HG02623 (cell line): ENCODE data around the gene LLCFC1.

ENCODE experiments used
- ATAC-seq: cut with Tn5 transposase; IDR thresholded peaks from one replicate; pipeline ENCODE4 v1.9.1; 2021; ENCODE audit warnings: moderate library complexity; ENCODE audit not compliant: unreplicated experiment

LLCFC1 gene

DNA sequence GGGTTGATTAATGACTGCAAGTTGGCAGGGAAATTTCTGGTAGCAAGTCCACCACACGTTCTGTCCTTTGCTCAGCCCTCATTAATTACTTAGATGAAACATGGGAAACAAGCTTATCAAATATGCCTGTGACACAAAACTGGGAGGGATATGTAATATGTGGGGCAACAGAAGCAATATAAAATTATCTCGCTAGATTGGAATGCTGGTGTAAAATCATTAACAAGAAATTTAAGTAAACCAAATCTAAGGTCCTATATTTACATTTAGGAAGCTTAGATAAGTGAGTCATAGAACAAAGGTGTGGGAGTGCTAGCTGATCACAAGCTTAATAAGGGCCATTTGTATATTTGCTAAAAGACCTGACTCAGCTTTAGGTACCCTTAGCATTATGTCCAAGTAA is 29.3 kb upstream of the LLCFC1 start:
- no peak for ATAC-seq

DNA sequence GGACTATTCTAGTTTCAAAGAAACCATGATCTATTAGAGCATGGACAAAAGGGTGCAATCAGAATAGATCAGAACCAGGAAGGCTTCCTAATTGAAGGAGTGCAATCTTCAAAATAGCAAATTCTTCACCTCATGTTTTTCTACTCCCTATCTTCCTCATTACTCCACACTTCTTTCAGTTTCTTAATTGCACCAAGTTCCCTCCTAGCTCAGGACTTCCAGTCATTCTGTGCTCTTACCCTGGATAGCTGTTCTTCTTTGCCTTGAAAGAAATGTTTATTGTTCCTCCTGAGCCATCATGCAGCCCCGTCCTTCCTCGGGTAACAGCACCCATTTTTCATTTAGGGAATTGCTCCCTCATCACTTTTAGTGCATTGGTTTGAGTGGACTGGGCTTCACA is 28.8 kb upstream of the LLCFC1 start:
- no peak for ATAC-seq

DNA sequence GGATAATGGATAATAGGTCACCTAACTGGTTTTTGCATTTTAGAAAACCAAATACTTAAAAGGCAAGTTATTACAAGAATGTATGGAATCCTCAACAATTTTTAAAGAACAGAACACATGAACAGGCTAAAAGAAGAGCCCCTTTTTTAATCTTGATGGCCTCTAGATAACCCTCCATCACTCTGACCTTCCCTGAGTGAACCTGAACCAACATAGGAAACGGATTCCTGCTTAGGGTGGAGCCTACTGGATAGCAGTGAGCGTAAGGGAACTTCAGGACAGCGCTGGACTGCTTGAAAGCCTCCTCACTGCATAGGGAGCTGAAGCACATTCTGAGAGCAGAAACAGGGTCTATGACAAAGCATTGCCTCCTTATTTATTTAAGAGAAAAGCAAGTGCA is 26.2 kb upstream of the LLCFC1 start:
- ATAC-seq, result no peak

DNA sequence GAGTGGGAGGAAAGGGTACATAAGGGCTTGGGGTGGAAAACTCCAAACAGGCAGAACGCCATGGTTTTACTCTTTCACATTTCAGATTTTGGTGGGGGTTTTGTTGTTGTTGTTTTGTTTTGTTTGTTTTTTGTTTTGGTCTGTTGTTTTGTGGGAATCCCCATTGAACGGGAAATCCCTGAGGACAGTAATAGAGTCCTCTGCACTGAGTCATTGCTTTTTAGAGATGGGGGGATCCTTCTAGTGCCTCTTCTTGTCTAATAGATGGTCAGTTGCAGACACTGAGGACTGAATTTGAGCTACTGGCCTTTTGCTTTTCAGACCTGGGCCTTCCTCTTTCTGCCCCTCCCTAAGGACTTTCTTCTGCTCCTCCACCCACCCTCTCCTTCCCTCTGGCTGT is 25.7 kb upstream of the LLCFC1 start:
- ATAC-seq, result no peak

DNA sequence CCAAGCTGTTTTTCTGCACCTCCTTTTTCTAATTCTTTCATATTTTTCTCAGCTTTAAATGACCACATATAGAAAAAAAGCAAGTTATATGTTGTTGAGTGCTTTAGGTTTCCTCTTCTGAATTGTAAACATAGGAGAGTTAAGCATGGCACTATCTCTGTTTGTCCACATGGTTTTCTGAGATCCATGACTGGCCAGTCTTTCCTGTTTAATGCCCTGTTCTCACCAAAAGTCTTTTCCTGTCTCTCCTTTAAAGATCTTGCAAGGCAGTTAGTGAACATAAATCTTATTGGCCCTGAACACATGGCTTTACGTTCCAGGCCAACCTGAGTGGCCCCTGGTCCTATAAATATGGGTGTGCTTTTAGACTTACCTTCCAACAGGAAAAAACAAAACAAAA is 25.2 kb upstream of the LLCFC1 start:
- no peak for ATAC-seq

DNA sequence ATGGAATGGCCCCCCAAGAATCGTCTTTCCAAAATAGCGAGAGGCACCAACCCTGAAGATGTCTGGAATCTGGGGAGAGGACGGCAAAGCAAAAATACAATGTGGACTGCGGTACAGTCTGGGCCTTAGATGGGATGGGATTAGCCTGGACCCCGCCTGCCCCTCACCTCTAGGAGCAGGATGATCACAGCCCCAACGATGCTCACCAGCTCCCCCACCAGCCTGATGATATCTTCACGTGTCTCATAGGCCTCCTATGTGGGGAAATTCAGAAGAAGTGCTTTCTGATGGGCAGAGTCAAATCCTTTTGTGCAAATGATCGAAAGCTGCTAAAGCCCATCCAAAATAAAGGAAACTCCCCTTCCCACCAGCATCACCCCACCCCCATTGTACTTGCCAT is 24.0 kb upstream of the LLCFC1 start:
- ATAC-seq, result no peak

DNA sequence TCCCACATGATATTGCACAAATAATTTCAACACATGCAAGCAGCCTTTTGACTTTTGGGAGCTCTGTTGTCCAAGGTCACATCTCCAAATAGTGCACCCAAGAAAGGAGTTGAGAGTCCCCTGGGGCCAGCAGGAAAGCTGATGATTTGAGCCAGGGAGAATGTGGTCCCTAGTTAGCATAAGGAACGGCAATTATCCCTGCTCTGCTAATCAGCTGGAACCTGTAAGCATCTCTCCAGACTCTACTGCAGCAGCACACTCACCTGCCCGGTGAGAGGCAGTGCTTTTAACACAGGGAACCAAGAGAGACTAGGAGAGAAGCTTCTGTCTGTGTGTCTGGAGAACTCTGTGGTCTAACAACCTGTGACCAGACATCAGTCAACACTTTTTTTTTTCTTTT is 22.8 kb upstream of the LLCFC1 start:
- no peak for ATAC-seq

DNA sequence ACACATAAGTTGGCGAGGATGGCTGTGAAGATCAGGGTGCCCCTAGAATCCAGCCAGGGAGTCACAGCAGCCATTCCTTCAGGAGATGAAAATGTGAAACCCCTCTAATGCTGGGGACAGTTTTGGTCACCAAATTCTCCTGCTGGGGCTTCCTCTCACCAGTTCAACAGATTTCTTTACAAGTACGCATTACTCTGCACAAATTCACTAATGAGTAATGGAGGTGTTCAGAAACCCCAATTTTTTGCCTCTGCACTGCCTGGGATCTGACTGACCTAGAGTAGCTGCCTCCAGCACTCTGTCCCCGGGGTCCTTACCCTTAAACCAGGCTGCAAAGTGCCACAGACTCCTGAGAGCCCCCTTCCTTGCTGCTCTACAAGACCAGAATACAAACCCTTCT is 21.8 kb upstream of the LLCFC1 start:
- ATAC-seq, result no peak

DNA sequence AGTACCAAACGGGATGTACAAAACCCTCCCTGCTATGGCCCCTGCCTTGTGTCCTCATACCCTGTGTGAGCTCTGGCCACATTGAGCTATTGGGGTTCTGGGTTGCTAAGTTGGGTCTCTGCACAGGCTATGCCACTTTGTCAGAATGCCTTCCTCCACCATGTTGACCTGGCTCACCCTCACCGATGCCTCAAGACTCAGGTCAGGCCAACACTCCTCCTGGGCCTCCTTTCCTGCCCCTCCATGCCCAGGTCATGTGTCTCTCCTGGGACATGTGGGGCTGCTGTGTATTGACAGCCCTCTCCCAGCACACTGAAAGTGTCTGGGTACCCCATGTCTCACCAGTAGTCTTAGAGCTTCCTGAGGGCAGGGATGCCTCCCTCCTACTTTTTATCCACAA is 20.4 kb upstream of the LLCFC1 start:
- ATAC-seq, result no peak

DNA sequence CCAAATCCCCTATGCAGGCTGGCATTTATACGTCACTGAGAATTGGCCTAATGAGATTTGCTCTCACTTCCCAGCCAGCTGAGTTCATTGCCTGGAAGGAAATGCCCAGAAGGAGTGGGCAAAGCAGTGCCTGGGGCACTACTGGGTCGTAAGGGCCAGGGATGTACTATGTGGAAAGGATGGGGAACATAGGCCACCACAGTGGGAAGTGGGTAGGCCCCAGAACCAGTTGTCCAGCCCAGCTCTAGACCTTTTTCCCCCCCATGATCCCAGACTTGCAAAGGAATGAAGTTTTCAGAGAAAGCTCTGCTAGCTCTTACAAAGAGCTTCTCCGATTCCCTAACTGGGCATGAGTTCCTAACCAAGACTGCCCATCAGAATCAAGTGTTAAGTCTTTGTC is 19.6 kb upstream of the LLCFC1 start:
- no peak for ATAC-seq

DNA sequence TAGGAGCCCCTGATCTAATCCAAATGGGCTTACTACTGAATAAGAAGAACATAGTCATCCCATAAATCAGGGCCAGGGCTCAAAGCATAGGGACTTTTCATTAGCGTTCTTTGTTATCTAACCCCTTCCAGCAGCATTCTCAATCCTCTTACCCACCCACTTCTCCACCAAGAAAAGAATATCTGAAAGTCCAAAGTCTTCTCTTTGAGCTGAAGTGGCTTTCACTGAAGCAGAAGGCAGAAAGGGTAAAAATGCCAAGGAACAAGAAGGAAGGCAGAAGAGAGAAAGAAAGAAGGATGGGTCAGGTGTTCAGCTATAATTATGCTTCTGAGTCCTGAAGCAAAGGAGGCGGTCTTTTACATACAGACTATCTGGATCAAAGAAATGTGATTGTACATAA is 15.9 kb upstream of the LLCFC1 start:
- no peak for ATAC-seq

DNA sequence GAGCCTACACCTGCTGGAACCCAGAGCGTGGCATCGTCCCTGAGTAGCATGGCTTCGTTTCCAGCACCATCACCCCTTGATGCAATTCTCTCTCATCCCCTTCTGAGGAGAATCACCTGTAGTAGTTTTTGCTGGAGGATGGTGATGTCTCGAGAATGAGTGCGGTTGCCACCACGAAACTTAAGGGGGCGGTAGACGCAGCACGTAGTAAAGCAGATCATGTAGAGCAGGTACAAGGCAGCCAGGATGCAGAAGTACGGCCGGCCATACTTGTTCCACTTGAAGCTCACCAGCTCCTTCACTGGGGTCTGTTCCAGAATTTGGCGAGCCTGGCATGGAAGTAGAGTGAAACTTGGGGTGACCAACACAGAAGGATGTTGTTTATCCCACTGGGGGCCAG is 13.9 kb upstream of the LLCFC1 start:
- no peak for ATAC-seq

DNA sequence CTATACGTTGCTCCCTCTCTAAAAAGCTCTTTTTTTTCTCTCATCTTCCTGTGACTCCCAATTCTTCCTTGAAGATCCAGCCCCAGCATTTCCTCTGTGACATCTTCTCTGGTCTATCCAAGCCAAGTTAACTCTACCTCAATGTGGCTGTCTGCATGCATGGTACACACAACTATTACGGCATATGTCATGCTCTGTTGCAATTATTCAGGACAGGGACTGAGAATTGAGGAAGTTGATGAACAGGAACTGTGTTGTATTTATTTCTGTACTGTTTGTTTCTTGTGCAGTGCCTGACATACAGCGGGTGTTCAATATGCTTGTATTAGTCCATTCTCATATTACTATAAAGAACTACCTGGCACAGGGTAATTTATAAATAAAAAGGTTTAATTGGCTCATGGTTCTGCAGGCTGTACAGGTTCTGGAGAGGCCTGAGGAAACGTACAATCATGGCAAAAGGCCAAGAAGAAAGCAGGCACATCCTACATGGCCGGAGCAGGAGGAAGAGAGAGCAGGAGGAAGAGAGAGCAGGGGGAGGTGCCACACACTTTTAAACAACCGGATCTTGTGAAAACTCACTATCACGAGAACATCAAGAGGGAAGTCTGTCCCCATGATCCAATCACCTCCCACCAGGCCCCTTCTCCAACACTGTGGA is 12.1 kb upstream of the LLCFC1 start:
- ATAC-seq, result no peak

DNA sequence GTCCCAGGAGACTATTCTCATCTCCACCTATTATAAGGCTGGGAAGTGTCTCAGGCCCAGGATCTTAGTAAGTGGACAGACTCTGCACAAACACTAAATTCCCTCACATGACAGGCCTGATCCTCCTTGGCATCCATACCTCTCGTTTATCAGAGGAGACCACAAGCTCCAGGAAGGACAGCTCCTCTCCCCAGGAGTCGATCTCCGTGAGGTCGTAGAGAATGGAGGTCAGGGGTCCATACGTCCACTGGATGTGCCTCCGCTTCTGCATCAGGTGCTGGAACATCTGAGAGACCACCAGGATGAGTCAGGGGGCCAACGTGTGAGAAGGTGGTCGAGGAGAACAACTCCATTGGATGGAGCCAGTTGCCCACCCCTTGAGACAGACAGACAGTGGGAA is 11.3 kb upstream of the LLCFC1 start:
- ATAC-seq, result no peak

DNA sequence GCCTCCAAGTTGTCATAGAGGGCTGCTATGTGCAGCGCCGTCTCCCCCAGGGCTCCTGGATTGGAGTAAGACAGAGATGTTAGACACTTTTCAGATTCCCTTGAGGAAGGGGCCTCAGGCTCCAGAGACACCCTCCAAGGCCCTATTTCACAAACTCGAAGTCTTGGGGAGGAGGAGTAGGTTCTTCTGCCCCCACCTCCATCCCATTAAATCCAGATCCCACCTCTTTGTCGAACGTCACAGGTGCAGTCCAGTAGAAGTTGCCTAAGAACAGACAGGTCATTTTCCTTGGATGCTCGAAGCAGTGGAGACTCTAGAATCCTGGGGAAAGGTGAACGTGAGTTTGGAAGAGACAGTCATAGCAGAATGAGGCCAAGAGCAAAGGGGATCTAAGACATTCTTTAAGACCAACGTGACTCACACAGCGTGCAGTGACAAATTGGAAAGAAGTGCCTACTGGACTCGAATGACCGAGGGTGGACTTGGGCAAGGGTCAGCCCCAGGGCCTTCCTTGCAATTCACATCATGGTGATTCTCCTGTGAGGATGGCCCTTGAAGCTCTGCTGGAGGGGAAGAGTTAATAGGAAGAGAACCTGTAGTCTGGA is 9.1 kb upstream of the LLCFC1 start:
- no peak for ATAC-seq

DNA sequence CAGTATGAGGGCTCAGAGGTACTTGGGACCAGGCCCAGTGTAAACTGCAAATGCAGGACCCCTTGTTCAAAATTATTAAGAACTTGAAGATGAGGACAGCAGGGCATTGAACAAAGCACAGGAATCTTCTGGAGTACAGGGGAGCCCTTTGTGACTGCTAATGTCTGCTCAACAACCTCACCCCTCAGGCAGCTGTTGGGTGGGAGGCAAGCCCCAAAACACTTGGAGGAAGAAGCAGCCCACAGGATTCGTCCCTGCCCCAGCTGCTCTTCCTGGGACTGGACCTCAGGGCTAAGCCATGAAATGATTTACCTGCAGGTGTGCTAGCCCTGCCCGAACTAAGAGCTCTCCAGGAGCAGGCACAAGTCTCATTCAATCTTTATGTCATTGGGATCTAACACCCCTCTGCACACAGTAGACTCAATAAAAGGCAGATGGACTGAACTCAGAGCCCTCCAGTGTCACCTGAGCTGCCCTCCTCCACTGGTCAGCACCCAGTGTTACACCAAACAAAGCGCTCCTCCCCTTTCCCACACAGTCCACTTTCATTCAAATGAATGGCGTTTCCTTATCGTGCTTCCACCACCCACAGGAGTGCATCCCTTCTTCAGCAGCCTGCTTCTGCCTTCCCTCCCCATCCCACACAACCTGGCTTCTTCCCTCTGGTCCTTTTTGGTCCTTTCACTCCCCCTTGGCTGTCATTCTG is 6.7 kb upstream of the LLCFC1 start:
- ATAC-seq, result no peak

DNA sequence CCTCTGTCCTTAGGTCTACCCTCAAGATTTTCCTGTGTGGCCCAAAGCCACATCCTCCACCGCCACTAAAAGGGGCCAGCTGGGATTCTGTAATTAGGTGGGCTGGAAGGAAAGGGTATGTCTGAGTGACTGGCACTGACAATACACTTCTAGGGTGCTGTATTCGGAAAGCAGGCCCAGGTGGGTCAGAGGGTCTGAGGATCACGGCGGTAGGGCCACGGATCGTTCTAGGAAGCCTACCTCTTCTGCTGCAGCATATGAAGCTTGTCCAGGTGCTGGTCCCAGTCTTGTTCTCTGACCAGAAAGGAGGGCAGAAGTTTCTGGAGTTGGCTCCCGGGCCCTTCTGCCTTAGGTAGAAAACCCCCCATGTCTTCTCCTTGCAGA is 6.2 kb upstream of the LLCFC1 start:
- no peak for ATAC-seq

DNA sequence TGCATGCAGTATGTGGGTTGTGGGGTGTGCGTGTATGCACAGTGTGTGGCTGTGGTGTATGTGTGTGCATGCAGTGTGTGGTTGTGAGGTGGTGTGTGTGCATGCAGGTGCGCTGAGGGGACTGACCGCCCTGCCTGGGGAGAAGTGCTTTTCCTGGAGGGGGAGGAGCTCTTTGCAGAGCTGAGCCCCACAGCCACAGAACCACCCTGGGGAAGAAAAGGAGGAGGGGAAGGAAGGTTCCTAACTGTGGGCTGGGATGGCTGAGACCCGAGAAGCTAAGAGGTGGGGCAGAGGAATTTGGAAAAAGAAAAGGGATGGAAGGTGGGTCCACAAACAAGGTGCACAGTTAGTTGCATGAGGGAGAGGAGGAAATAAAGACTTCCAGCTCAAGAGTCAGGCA is 5.7 kb upstream of the LLCFC1 start, which contains the start of gene TRPV5:
TSS of gene TRPV5 (minus strand) at position 123 of the 400 bp plus-strand sequence. CDS start 287 bp downstream, outside the sequence.
- no peak for ATAC-seq

DNA sequence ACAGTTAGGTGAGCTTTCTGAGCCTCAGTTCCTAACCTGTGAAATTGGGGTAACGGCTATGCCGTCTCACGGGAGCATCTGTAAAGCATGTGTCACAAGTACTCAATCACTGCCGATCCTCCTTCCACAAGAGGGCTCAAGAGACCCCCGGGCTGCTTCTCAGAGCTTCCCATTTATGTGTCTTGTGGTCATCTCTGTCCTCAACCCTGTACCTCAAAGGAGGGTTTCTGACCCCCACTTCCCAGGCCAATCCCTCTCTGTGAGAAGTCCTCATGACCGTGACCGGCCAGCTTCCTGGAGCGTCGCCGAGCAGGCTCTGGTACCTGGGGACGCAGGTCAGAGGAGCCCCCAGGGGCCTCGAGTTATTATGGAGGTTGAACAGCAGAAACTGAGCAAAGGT is 5.2 kb upstream of the LLCFC1 start:
- ATAC-seq, result no peak

DNA sequence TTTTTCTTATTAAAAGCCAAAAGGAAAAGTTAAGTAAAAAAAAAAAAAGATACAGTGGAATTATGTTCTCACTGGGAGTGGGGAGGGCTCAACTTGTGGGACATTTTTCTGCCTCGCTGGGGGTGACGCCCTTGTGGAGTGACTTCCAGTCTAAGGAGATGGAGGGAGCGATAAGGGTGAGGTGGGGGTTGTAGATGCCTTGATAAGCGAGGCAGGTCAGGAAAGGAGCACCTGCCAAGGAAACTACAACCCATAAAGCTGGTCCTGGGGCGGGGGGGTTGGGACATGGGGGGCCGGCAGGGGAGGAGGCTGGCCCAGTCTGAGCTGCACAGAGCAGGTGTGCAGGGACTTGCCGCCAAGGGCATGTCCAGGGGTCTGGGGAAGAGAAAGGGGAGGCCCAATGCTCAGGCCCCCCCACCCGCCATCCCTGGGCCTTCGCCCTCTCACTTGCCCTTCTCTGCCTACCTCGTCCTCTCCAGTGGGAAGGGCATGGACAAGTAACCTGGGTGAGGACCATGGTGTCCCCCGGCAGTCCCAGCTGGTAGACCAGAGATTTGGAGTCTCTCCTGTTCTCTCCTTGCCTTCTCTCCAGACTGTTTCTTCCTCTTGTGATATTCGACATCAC is 3.2 kb upstream of the LLCFC1 start:
- no peak for ATAC-seq

DNA sequence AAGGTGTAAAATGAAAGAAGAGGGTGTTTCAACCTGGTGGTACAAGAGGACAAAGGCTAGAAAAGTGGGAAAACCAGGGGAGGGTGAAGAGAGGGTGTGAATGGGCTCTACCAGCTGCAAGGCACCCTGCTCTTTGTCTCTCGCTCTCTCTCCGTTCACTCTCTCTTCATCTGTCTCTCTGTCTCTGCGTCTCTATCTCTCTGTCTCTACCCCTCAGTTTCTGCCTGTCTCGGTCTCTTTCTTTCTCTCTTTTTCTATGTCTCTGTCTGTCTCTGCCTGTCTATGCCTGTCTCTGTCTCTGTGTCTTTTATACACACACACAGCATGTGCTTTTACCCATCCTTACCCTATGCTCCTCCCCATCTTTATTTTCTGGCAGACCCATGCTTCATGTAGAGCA is 673 bp upstream of the LLCFC1 start:
- ATAC-seq, result no peak

DNA sequence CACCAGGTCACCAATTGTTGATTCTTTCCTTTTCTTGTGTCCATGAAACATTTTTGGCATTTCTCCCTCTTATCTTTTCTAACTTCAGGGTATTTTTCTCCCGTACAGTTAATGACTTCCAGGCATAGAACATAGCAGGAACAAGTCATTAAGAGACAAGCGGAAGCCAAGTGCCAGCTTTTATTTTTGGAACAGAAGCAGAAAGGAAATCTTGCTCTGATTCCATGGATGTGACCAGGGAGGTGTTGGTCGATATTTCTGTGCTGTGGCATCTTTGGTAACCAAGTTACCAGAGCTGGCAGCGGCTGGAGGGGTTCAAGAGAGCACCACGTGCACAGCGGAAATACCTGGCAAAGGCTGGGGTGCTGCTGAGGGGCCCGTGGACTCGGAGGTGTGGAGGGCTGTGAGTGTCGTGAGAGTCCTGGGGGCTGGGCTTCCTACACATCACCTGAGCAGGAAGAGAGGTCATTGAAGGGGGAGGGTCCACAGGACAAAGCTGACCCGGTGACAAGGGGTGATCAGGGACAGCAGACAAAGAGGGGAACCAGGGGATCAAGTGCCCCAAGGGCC is 1.8 kb downstream of the LLCFC1 start:
- ATAC-seq, result no peak
